Fibroblast of the aortic adventitia (primary cell): ENCODE measurements around the gene SRCAP. TPM values are rescaled to one million over a fixed set of nuclear protein-coding genes. Genes with fewer than 3 reads are reported as not detected.

Experiments
- DNase-seq: peaks from one replicate; pipeline ENCODE4 v3.0.0-alpha.2; 2010; ENCODE audit warnings: low read depth
- H3K4me3 ChIP-seq: 2 replicates; pipeline ENCODE4 v1.5.1; 2011; ENCODE audit warnings: low read depth, mild to moderate bottlenecking, control low read depth, low read length, moderate library complexity
- total RNA-seq: library from RNA; depleted of rRNA; stranded (reverse); fragments of >200 nt; gene quantifications from 2 replicates; pipeline ENCODE4 v1.2.3, GENCODE V29; 2012; ENCODE audit warnings: low replicate concordance
- TF ChIP-seq, protein P1 (sequence below): IDR thresholded peaks from 2 replicates; pipeline ENCODE4 v1.5.1; 2011; ENCODE audit warnings: mild to moderate bottlenecking, low read length, control low read depth, inconsistent platforms; ENCODE audit not compliant: insufficient read depth

The SRCAP gene
- total RNA-seq, 1 donor: 21.9 TPM

DNA sequence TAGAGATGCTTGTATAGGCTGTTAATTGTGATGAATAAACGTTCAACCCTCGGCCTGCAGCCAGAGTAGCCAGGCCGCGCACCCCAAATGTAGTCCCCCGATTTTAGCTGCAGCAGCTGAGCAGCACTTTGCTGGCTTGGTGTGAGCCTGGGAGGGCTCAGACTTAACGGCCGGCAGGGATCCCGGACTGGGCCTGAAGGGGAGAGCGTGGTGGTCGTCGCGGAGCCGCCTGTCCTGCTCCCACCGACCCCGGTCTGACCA is 76.1 kb downstream of the SRCAP start:
- TF ChIP-seq, protein P1, sequence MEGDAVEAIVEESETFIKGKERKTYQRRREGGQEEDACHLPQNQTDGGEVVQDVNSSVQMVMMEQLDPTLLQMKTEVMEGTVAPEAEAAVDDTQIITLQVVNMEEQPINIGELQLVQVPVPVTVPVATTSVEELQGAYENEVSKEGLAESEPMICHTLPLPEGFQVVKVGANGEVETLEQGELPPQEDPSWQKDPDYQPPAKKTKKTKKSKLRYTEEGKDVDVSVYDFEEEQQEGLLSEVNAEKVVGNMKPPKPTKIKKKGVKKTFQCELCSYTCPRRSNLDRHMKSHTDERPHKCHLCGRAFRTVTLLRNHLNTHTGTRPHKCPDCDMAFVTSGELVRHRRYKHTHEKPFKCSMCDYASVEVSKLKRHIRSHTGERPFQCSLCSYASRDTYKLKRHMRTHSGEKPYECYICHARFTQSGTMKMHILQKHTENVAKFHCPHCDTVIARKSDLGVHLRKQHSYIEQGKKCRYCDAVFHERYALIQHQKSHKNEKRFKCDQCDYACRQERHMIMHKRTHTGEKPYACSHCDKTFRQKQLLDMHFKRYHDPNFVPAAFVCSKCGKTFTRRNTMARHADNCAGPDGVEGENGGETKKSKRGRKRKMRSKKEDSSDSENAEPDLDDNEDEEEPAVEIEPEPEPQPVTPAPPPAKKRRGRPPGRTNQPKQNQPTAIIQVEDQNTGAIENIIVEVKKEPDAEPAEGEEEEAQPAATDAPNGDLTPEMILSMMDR: no peak
- peak overlapping the region; percentile 82 for H3K4me3 ChIP-seq
- DNase-seq: no peak

GRCh38 chr16:30775392-30776188 is 76.6 kb downstream of the SRCAP start:
- H3K4me3 ChIP-seq: peak overlapping the region; percentile 82
- TF ChIP-seq, protein P1: no peak
- peak; percentile 80 for DNase-seq

DNA sequence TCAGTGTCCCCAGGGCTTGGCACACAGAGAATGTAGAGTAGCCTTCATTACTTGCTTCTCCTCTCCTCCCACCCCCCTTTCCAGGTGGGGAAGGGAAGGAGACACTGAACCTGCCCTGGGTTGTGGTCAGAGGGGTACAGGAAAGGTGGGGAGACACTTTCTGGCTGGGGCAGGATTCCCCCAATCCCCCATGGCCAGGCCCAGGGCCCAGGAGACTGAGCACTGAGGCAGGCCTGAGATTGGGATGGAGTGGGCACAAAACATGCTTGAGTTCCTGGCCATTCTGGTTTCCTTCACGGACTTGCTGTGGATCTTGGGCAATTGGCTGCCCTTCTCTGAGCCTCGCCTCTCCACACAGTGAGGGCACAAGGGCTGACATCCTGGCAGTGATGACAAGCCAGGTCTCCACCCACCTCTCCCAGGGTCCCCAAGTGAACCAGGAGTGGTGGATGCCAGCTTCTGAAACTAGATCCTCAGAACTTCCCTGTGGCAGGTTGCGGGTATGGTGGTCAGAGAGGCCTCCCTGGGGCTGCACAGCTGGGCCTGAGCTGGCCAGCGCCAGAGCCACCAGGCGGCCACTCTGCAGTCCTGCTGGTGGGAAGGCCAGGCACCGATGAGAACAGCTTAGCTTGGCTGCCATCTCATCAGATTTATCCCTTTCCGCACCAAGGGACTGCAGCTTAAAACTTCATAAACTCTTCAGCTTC is 78.8 kb downstream of the SRCAP start:
- no peak overlapping the region for H3K4me3 ChIP-seq
- DNase-seq: no peak
- TF ChIP-seq, protein P1: no peak

- DNase-seq: peak; percentile 21
- no peak overlapping the region for H3K4me3 ChIP-seq
- TF ChIP-seq, protein P1: no peak
Observed at GRCh38 chr16:30778549-30779244, 79.7 kb downstream of the SRCAP start.

GRCh38 chr16:30779596-30779995 is 80.6 kb downstream of the SRCAP start:
- no peak for DNase-seq
- TF ChIP-seq, protein P1: no peak
- H3K4me3 ChIP-seq: no peak overlapping the region

- TF ChIP-seq, protein P1: no peak
- DNase-seq: no peak
Observed at GRCh38 chr16:30780021-30780420, 81.0 kb downstream of the SRCAP start.

More at GRCh38 chr16:30780021-30780420, 81.0 kb downstream of the SRCAP start:
- no peak overlapping the region for H3K4me3 ChIP-seq
